BJ (cell line): ENCODE data around the gene CDC14A. TPM values are rescaled to one million over a fixed set of nuclear protein-coding genes. Genes with fewer than 3 reads are reported as not detected.

Source experiments
- CTCF ChIA-PET: fragments of 350-600 bp; formaldehyde crosslinking; extraction: SDS; loops from one replicate; lab custom pipeline; 2021; ENCODE audit warnings: antibody characterized with exemption, inconsistent platforms; lab: Yijun Ruan, JAX
- POLR2A ChIA-PET: fragments of 300-600 bp; sonication (Branson Sonifier 250); formaldehyde crosslinking; extraction: SDS; loops from one replicate; lab custom pipeline; 2021; ENCODE audit warnings: antibody characterized with exemption; lab: Charles Lee
- DNase-seq: peaks from one replicate; pipeline ENCODE4 v3.0.0-alpha.2; 2011; ENCODE audit warnings: low read depth
- H3K27me3 ChIP-seq: 2 replicates; pipeline ENCODE4 v1.6.0; 2011; ENCODE audit warnings: low read length; ENCODE audit not compliant: control insufficient read depth, insufficient read depth
- H3K36me3 ChIP-seq: 2 replicates; pipeline ENCODE4 v1.5.1; 2011; ENCODE audit warnings: low read length; ENCODE audit not compliant: control insufficient read depth, insufficient read depth
- H3K4me3 ChIP-seq: 2 replicates; pipeline ENCODE4 v1.5.1; 2011; ENCODE audit warnings: low read depth, mild to moderate bottlenecking, control low read depth, low read length
- CTCF ChIP-seq: IDR thresholded peaks from 2 replicates; pipeline ENCODE4 v1.5.1; 2011; ENCODE audit warnings: low read depth, mild to moderate bottlenecking, control low read depth, inconsistent platforms, low read length, moderate library complexity; ENCODE audit not compliant: insufficient read depth
- polyA plus RNA-seq: library from polyadenylated mRNA; depleted of rRNA; stranded (reverse); fragments of >200 nt; gene quantifications from 2 replicates; pipeline ENCODE4 v1.2.3, GENCODE V29; 2011

Gene CDC14A
- polyA plus RNA-seq, 1 experiment = 1.6 TPM

GRCh38 chr1:100478816-100479215 lies 126.5 kb downstream of the CDC14A start:
- no peak for TF ChIP-seq CTCF
- CTCF ChIA-PET = interaction anchor here (0.9 to 1.3 kb wide), 3 partner anchors 15 to 391 kb away, joined by 3 read pairs; no protein-coding TSS in a partner anchor
- H3K4me3 ChIP-seq = no peak overlapping the region
- H3K27me3 ChIP-seq = no peaks in the 10 kb centered on the region
- POLR2A ChIA-PET = no interaction called here
- no peak for DNase-seq
- H3K36me3 ChIP-seq = no peaks in the 10 kb centered on the region

DNA sequence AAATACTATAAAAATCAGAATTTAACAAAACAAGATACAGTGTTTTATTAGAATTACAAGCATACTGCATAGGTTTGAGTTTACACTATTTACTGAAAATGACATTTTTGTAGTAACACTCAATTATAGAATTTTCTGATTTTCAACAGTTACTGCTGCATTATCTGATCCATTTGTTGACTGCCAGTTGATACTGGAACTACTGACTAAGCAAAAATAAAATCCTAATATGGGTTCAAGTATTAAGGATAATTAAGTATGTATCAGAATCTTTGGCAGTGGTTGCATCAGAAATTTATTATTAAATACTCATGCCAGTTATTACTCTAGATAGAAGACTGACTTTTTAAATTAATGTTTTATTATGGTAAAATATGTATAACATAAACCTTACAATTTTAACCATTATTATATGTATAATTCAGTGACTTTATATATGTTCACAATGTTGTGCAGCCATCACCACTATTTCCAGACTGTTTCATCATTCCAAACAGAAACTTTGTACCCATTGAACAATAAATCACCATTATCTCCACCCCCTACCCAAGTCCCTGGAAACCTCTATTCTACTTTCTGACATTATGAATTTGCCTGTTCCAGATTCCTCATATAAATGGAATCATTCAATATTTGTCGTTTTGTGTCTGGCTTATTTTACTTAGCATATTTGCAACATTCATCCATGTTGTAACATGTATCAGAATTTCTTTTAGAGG lies 127.5 kb downstream of the CDC14A start:
- no peaks in the 10 kb centered on the region for H3K36me3 ChIP-seq
- TF ChIP-seq CTCF = no peak
- H3K4me3 ChIP-seq = no peak overlapping the region
- no peaks in the 10 kb centered on the region for H3K27me3 ChIP-seq
- POLR2A ChIA-PET = no interaction called here
- CTCF ChIA-PET = interaction anchor here (1.3 kb wide), 1 partner anchor 390 kb away, joined by 3 read pairs; no protein-coding TSS in a partner anchor
- no peak for DNase-seq

DNA sequence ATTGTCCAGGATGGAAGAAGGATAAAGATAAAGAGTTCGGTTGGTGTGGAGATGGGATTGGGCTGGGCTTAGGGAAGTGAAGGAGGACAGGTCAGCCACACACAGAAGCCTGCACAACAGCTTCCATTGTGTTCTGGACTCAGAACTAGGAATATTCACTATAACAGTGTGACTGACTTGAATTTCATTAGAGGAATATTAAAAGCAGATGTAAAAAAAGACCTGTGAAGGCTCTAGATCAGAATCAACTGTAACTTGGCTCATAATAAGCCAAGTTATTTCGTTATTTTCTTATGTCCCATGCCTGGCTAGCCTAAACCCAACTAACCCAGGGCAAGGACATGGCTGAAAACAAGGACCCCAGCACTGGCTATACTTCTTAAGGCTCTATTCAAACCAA lies 129.0 kb downstream of the CDC14A start:
- DNase-seq = no peak
- H3K27me3 ChIP-seq = no peaks in the 10 kb centered on the region
- no peak for TF ChIP-seq CTCF
- ChIA-PET CTCF (interaction anchor here (0.6 kb wide), 1 partner anchor 565 kb away, joined by 4 read pairs; no protein-coding TSS in a partner anchor), POLR2A (no interaction called here)
- no peak overlapping the region for H3K4me3 ChIP-seq
- H3K36me3 ChIP-seq = peaks cover 1% of the 10 kb centered on the region; the same call in 1 of the 2 replicates

DNA sequence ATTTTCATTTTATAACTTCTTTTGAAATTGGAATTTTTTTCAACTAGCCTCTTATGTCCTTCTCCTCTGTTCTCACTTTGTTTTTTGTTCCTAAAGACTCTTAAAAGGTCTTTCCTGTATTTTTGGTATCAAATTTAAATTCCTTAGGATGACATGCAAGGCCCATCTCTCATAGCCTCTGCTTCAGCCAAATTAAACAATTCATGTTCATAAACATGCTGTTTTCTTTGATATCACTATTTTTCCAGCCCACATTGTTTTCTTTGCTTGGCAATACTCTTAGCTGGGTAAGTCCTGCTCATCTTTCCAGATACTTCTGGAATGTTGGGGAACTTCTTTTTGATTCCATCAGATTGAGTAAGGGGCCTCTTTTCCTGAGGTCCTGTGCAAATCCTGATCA lies 129.9 kb downstream of the CDC14A start:
- Histone ChIP-seq H3K36me3 (peaks cover 1% of the 10 kb centered on the region; the same call in 1 of the 2 replicates), H3K4me3 (no peak overlapping the region), H3K27me3 (no peaks in the 10 kb centered on the region)
- CTCF ChIA-PET = no interaction called here
- no peak for TF ChIP-seq CTCF
- DNase-seq = no peak
- POLR2A ChIA-PET = no interaction called here

GRCh38 chr1:100482748-100483147 lies 130.4 kb downstream of the CDC14A start:
- Histone ChIP-seq H3K4me3 (no peak overlapping the region), H3K27me3 (no peaks in the 10 kb centered on the region), H3K36me3 (peaks cover 1% of the 10 kb centered on the region; the same call in 1 of the 2 replicates)
- POLR2A ChIA-PET = no interaction called here
- DNase-seq = no peak
- no peak for TF ChIP-seq CTCF
- CTCF ChIA-PET = no interaction called here
